Activated naive CD8-positive, alpha-beta T cell treated with anti-CD3 and anti-CD28 coated beads for 36 hours (primary cell): ENCODE measurements around the gene PLA2G1B. TPM values are rescaled to one million over a fixed set of nuclear protein-coding genes. Genes with fewer than 3 reads are reported as not detected.
A peak's percentile ranks its signal among the peaks of the same experiment; 100 is the strongest.

Experiments used
- DNase-seq: peaks from one replicate; pipeline ENCODE4 v3.0.0; 2021
- H3K27ac Mint-ChIP-seq: one replicate; pipeline ENCODE4 v1.8.0; 2022; ENCODE audit warnings: mild to moderate bottlenecking, moderate library complexity, mixed read lengths
- H3K27me3 Mint-ChIP-seq: one replicate; pipeline ENCODE4 v1.8.0; 2022; ENCODE audit warnings: mild to moderate bottlenecking, mixed read lengths
- H3K36me3 Mint-ChIP-seq: one replicate; pipeline ENCODE4 v1.8.0; 2021; ENCODE audit warnings: mild to moderate bottlenecking, mixed read lengths
- H3K4me1 Mint-ChIP-seq: one replicate; pipeline ENCODE4 v1.8.0; 2021; ENCODE audit warnings: mixed read lengths
- H3K4me3 Mint-ChIP-seq: one replicate; pipeline ENCODE4 v1.8.0; 2022; ENCODE audit warnings: mild to moderate bottlenecking, moderate library complexity, mixed read lengths
- H3K9me3 Mint-ChIP-seq: one replicate; pipeline ENCODE4 v1.8.0; 2022; ENCODE audit warnings: mixed read lengths
- total RNA-seq, 2 experiments: library from RNA; stranded (reverse); gene quantifications; one replicate each; pipeline ENCODE4 v1.2.3, GENCODE V29; 2021

PLA2G1B gene
- total RNA-seq, 2 experiments from 2014 or later = not detected

DNA sequence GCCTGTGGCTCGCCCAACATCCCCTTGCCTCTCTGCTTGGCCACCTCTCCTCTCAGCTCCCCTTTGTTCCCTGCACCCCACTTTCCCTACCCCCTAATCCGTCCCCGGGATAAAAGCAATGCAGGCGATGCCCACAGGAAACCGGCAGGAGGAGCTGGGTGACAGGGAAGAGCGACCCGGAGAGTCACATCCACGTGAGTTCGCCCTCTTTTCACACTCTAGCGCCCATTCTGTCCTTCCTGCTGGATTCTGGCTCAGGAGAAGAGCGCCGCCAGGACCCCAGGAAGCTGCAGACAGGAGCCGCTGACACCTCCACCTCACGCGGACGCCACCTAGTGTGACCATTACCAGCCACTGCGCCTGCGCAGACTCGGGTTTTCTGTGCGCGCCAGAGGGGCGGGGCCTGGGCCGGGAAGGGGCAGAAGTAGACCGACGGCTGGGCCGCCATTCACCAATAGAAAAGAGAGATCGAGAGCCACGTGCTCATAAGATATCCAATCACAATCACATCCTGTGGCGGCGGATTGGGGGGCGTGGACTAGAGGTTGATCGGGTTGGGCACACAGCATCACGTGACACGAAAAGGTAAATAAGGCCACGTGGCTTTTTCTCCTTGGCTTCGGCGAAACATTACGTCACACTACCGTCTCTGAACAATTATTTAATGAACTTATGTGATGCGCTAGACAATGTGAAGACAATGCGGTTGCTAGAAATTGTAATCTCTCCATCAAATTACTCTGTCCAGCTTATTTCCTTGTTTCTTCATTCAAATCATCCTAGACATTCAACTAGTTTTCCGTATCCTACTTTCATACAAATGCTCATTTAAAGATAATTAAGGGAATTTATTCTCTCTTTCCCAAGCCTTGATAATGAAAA is 10.1 kb downstream of the PLA2G1B start:
- no peaks in the 10 kb centered on the region for H3K9me3 Mint-ChIP-seq
- H3K4me1 Mint-ChIP-seq = peaks cover 6% of the 10 kb centered on the region
- H3K27me3 Mint-ChIP-seq = peaks cover 4% of the 10 kb centered on the region
- peak; percentile 100 for DNase-seq
- H3K4me3 Mint-ChIP-seq = peak overlapping the region; percentile 91
- peak overlapping the region; percentile 95 for H3K27ac Mint-ChIP-seq
- no peaks in the 10 kb centered on the region for H3K36me3 Mint-ChIP-seq

DNA sequence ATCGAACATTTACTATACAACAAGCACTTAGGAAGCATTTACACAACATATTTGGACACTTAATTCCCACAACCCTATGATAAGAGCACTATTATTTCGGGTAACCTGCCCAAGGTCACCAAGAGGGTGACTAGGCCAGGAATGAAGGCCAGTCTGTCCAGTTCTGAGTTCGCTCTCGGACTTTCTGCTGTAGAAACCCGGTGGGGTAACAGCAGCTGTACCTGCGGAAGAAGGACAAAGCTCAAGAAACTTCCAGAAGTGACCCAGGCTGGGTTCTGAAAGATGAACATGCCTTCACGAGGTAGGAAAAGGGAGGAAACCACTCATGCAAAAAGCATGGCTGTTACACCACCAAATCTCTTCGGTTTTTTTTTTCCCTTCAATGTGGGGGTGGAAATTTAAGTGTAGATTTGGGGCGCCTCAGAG is 10.8 kb downstream of the PLA2G1B start:
- Mint-ChIP-seq H3K27ac (peak overlapping the region; percentile 95), H3K36me3 (no peaks in the 10 kb centered on the region), H3K4me3 (peak overlapping the region; percentile 91), H3K4me1 (peaks cover 6% of the 10 kb centered on the region), H3K27me3 (peaks cover 4% of the 10 kb centered on the region), H3K9me3 (no peaks in the 10 kb centered on the region)
- DNase-seq = no peak

DNA sequence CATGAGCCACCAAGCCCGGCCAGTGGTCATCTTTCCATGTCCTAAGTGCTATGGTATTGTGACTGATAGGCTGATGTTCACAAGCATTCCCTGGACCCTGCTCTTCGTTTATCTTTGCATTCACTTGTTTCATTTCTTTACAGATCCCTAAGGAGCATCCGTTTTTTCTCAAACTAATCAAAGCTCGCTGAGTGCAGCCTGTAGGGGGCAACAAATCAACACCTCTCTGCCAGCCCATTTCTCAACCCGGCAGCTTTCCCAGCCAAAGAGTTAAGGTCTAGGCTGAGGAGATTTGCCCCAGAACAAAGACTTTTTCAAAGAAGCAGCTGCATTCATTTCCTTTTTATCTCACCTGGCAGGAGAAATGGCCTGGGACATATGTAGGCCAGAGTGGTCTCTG is 13.4 kb downstream of the PLA2G1B start:
- Mint-ChIP-seq H3K27me3 (peaks cover 4% of the 10 kb centered on the region), H3K4me1 (peaks cover 6% of the 10 kb centered on the region), H3K4me3 (no peak overlapping the region), H3K9me3 (no peaks in the 10 kb centered on the region), H3K27ac (no peak overlapping the region), H3K36me3 (no peaks in the 10 kb centered on the region)
- DNase-seq = no peak

DNA sequence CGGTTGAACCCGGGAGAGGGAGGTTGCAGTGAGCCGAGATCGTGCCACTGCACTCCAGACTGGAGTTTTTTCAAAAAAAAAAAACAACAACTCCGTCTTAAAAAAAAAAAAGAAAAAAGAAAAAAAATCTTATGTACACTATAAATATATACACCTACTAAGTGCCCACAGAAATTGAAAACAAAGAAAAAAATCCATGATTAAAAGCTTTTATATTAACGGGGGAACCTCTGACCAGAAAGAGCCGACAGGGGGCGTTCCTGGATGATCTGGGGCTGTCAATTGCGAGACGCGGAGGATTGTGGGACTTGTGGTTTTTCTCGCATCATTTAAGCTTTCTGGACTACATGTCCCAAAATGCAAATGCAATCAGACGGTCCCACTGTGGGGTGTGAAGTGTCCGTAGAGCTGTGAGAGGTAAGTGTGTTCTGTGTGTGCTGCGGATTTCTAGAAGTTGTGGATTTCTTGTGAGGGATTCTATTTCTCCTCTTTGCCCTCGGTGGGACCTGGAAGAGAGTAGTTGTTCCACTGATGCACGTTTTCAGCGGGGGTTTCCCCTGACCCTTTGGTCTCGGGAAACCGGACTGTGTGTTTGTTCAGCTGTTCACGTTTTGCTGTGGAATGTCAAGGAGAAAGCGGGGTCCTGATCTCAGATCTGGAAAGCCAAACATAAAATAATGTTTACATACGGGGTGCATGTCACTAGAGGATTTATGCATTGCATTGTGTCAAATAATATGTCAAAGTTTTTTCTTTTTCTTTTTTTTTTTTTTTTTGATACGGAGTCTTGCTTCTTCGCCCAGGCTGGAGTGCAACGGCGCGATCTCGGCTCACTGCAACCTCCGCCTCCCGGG is 25.4 kb downstream of the PLA2G1B start, which contains the start of gene SIRT4:
Gene SIRT4, plus strand, starts transcription at position 360 of the 854 bp plus-strand sequence. CDS start 1,241 bp downstream, outside the sequence.
- peak; percentile 83 for DNase-seq
- Mint-ChIP-seq H3K9me3 (no peaks in the 10 kb centered on the region), H3K27ac (peak within 1 kb of the TSS; percentile 87), H3K4me3 (peak within 1 kb of the TSS; percentile 91), H3K27me3 (no peaks in the 10 kb centered on the region), H3K36me3 (no peaks in the 10 kb centered on the region), H3K4me1 (peaks cover 3% of the 10 kb centered on the region)

DNA sequence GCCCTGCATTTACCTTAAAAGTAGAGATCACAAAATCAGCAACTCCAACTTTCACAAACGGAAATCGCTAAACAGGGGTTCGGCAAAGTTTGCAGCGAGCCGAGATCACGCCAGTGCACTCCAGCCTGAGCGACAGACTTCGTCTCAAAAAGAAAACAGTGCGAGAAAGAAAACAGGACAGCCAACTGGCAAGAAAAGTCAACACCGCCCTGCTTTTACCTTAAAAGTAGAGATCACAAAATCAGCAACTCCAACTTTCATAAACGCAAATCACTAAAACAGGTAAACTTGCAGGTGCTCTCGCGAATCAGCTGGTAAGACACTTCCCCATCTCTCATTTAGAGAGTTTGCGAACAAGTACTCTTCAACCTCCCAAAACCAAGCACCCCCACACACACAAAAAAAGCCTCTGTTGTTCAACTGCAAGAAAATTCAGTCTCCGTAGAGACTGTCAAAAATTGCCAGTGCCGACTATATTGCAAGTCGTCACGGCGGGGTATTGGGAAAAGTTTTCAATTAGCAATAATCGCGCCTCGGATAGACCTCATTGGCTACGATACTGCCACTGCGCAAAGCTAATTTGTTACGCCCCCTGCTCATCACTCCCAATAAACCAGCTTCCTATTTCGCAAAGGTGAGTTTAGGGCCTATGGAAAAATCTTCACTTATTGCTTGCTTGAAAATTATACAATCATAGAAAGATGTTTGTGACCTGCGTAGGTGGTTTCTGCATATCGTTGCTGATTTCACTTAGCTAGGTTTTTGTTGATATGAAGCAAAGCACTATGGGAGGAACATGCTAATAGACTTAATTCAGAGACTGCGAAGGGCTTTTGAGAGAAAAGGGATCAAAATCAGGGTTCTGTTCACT is 34.7 kb downstream of the PLA2G1B start, which contains the start of gene RNU4-1:
Gene RNU4-1, minus strand, starts transcription at position 577 of the 871 bp plus-strand sequence.
- peaks cover 2% of the 10 kb centered on the region for H3K27me3 Mint-ChIP-seq
- peak; percentile 77 for DNase-seq
- H3K4me3 Mint-ChIP-seq = no peak within 1 kb of the TSS
- H3K9me3 Mint-ChIP-seq = no peaks in the 10 kb centered on the region
- peaks cover 6% of the 10 kb centered on the region for H3K4me1 Mint-ChIP-seq
- H3K27ac Mint-ChIP-seq = no peak within 1 kb of the TSS
- no peaks in the 10 kb centered on the region for H3K36me3 Mint-ChIP-seq

DNA sequence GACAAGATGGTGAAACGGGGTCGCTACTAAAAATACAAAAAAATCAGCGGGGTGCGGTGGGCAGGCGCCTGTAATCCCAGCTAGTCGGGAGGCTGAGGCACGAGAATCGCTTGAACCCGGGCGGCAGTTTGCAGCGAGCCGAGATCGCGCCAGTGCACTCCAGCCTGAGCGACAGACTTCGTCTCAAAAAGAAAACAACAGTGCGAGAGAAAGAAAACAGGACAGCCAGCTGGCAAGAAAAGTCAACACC is 35.2 kb downstream of the PLA2G1B start:
- no peaks in the 10 kb centered on the region for H3K36me3 Mint-ChIP-seq
- H3K4me3 Mint-ChIP-seq = no peak overlapping the region
- peaks cover 6% of the 10 kb centered on the region for H3K4me1 Mint-ChIP-seq
- H3K27me3 Mint-ChIP-seq = peaks cover 2% of the 10 kb centered on the region
- H3K27ac Mint-ChIP-seq = no peak overlapping the region
- no peaks in the 10 kb centered on the region for H3K9me3 Mint-ChIP-seq
- no peak for DNase-seq

DNA sequence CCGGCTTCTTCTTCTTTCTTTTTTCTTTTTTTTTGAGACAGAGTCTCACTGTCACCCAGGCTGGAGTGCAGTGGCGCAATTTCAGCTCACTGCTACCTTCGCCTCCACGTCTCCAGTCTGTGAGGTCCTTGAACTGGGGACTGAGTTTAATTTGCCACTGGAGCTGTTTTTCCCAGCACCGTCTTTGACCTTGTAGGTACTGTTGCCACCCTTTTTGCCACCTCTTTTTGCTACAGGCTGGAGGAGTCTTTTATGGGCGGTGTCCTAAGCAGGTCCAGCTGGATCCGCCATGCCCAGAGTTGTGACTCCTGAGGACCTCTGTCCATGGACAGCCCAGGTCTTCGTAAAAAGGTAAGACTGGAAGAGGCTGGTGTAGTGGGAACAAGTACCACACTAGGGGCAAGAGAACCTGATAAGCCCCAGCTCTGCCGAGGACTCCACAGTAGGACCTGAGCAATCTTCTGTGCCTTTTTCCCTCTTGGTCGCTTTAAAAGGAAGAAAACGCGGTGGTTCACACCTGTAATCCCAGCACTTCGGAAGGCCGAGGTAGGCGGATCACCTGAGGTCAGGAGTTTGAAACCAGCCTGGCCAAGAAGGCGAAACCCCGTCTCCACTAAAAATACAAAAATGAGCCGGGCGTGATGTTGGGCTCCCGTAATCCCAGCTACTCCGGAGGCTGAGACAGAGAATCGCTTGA is 36.8 kb downstream of the PLA2G1B start:
- H3K9me3 Mint-ChIP-seq = no peaks in the 10 kb centered on the region
- H3K27ac Mint-ChIP-seq = no peak overlapping the region
- DNase-seq = peak; percentile 47
- H3K27me3 Mint-ChIP-seq = peaks cover 2% of the 10 kb centered on the region
- H3K4me3 Mint-ChIP-seq = peak overlapping the region; percentile 44
- no peaks in the 10 kb centered on the region for H3K36me3 Mint-ChIP-seq
- peaks cover 6% of the 10 kb centered on the region for H3K4me1 Mint-ChIP-seq

DNA sequence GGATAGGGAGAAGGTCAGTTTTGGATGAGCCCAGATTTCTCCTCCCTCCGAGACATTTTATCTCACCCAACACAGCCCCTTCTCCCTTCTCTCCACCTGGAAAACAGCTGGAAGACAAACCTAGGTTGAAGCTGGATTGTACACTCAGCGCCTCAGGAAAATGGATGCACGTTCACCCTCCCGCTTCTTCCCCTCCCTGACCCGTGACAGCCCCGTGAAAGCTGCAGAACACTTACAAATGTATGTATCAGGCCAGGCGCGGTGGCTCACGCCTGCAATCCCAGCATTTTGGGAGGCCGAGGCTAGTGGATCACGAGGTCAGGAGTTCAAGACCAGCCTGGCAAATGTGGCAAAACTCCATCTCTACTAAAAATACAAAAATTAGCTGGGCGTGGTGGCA is 40.1 kb downstream of the PLA2G1B start:
- Mint-ChIP-seq H3K4me1 (peaks cover 8% of the 10 kb centered on the region), H3K9me3 (no peaks in the 10 kb centered on the region), H3K36me3 (no peaks in the 10 kb centered on the region), H3K27ac (no peak overlapping the region), H3K4me3 (no peak overlapping the region), H3K27me3 (peaks cover 2% of the 10 kb centered on the region)
- no peak for DNase-seq

DNA sequence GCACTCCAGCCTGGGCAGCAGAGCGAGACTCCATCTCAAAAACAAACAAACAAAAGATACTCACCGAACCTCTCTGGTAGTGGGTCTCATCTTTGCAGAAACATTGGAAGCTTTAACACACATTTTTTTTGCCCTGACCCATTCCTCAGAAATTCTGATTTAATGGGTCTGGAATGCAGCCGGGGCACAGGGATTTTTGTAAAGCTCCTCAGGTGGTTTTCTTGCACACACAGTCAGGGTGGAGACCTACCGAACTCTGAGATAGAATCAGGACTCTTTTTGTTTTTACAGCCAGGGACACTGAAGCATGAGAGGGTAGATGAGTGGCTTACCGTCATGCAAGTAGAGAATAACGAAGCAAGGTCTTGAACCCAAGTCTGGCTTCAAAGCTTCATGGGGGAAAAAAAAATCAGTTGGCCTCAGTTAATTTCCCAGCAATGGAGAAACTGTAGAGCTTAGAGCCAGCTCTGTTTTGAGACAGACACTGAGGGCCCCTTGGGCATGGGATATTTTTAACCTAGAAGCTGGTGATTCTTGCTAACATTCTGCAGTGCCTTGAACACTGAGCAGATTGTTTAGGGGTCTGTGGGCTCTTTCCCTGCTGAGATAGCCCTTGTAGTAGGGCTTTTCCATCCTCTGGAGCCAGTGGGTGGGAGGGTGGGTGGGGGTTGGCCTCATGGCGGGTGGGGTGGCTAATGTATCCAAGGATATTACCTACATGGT is 40.6 kb downstream of the PLA2G1B start:
- no peak overlapping the region for H3K27ac Mint-ChIP-seq
- H3K4me3 Mint-ChIP-seq = no peak overlapping the region
- H3K27me3 Mint-ChIP-seq = peaks cover 2% of the 10 kb centered on the region
- no peak for DNase-seq
- H3K4me1 Mint-ChIP-seq = peaks cover 8% of the 10 kb centered on the region
- no peaks in the 10 kb centered on the region for H3K36me3 Mint-ChIP-seq
- H3K9me3 Mint-ChIP-seq = no peaks in the 10 kb centered on the region

DNA sequence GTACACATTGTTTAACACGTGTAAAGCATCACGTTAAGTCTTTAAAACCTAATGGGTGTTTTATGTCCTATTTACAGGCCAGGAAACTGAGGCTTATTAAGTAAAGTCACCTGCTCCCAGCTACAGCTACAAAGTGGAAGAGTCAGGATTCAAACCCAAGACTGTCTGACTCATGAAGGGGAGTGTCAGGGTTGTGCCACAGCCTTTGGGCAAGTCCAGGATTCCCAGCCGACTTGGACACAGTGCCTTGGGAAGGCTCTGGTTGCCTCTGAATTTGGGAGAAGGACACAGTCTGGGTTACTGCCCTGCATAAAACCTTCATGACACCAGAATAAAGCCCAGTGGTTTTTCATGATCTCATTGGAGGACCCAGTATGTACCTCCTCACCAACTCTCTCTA is 43.2 kb downstream of the PLA2G1B start:
- Mint-ChIP-seq H3K4me3 (no peak overlapping the region), H3K27me3 (no peaks in the 10 kb centered on the region)

DNA sequence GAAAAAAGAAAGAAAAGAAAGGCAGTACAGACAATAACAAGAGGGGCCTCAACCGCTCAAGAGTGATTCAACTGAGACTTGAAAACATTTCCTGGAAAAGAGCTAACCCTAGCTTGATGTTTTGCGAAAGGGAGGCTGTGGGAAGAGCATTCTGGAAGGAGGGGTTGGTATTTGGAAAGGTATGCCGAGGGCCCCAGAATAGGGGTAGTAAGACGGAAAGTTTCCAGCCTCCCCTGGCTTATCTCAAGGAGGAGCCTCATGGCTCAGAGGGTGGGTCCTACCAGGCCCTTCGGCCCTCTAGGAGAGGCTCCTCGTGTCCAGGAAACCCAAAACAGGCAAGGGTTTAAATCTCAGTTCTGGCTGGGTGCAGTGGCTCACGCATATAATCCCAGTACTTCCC is 44.3 kb downstream of the PLA2G1B start:
- peaks cover 2% of the 10 kb centered on the region for H3K4me1 Mint-ChIP-seq
- H3K4me3 Mint-ChIP-seq = no peak overlapping the region
- H3K27ac Mint-ChIP-seq = no peak overlapping the region
- H3K9me3 Mint-ChIP-seq = no peaks in the 10 kb centered on the region
- no peaks in the 10 kb centered on the region for H3K36me3 Mint-ChIP-seq
- no peaks in the 10 kb centered on the region for H3K27me3 Mint-ChIP-seq
- DNase-seq = no peak

More for the DNA sequence above, 43.2 kb downstream of the PLA2G1B start:
- H3K9me3 Mint-ChIP-seq = no peaks in the 10 kb centered on the region
- no peaks in the 10 kb centered on the region for H3K36me3 Mint-ChIP-seq
- no peak for DNase-seq
- no peak overlapping the region for H3K27ac Mint-ChIP-seq
- peaks cover 2% of the 10 kb centered on the region for H3K4me1 Mint-ChIP-seq

DNA sequence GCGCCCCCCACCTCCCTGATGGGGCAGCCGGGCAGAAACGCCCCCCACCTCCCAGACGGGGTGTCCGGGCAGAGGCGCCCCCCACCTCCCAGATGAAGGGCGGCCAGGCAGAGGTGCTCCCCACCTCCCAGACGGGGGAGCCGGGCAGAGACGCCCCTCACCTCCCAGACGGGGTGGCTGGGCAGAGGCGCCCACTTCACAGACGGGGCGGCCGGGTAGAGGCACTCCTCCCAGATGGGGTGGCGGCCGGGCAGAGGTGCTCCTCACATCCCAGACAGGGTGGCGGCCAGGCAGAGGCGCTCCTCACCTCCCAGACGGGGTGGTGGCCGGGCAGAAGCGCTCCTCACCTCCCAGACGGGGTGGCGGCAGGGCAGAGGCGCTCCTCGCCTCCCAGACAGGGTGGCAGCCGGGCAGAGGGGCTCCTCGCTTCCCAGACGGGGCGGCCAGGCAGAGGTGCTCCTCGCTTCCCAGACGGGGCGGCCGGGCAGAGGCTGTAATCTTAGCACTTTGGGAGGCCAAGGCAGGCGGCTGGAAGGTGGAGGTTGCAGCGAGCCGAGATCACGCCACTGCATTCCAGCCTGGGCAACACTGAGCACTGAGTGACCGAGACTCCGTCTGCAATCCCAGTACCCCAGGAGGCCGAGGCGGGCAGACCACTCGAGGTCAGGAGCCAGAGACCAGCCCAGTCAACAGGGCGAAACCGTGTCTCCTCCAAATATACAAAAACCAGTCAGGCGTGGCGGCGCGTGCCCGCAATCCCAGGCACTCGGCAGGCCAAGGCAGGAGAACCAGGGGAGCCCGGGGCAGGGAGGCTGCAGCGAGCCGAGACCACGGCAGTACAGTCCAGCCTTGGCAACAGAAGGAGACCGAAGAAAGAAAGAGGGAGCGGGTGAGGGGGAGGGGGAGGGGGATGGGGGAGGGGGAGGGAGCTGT is 49.2 kb downstream of the PLA2G1B start:
- no peak overlapping the region for H3K4me3 Mint-ChIP-seq
- peaks cover 3% of the 10 kb centered on the region for H3K27me3 Mint-ChIP-seq
- DNase-seq = no peak
- peaks cover 2% of the 10 kb centered on the region for H3K4me1 Mint-ChIP-seq
- H3K36me3 Mint-ChIP-seq = no peaks in the 10 kb centered on the region
- no peaks in the 10 kb centered on the region for H3K9me3 Mint-ChIP-seq
- no peak overlapping the region for H3K27ac Mint-ChIP-seq

DNA sequence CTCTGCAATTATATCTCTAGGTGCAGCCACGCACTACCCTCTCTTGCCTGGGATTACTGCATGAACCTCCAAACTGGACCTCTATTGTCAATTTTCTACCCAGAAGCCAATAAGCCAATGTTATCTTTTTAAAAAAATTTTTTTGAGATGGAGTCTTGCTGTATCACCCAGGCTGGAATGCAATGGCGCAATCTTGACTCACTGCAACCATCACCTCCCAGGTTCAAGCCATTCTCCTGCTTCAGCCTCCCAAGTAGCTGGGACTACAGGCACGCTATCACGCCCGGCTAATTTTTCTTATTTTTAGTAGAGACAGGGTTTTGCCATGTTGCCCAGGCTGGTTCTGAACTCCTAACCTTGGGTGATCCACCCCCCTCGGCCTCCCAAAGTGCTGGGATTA is 50.8 kb downstream of the PLA2G1B start:
- no peak for DNase-seq
- H3K27ac Mint-ChIP-seq = no peak overlapping the region
- peaks cover 3% of the 10 kb centered on the region for H3K27me3 Mint-ChIP-seq
- no peak overlapping the region for H3K4me3 Mint-ChIP-seq
- no peaks in the 10 kb centered on the region for H3K4me1 Mint-ChIP-seq
- no peaks in the 10 kb centered on the region for H3K9me3 Mint-ChIP-seq
- H3K36me3 Mint-ChIP-seq = no peaks in the 10 kb centered on the region
